ENCODE data around the gene TSPAN18. TPM values are rescaled to one million over a fixed set of nuclear protein-coding genes. Genes with fewer than 3 reads are reported as not detected.
A peak's percentile ranks its signal among the peaks of the same experiment; 100 is the strongest.

Gene TSPAN18
- total RNA-seq, 1 donor from 2014 or later, result 2.8 TPM

GRCh38 chr11:44936951-44937543, 210.3 kb downstream of the TSPAN18 start:
- ATAC-seq (ENCODE audit: low read depth) (peak; percentile 4), DNase-seq (no peak)
- Mint-ChIP-seq H3K9me3 (no peaks in the 10 kb centered on the region), H3K27me3 (no peaks in the 10 kb centered on the region), H3K27ac (no peak overlapping the region), H3K4me1 (peaks cover 32% of the 10 kb centered on the region), H3K36me3 (ENCODE audit: low read depth) (peaks cover 56% of the 10 kb centered on the region), H3K4me3 (no peak overlapping the region)
- ChIA-PET CTCF (interaction anchor here (0.6 to 24.5 kb wide), 29 partner anchors 9 to 651 kb away, joined by 3 to 1010 read pairs (median 5); partner anchors contain the start of gene TP53I11), POLR2A (interaction anchor here (0.9 to 3.1 kb wide), 6 partner anchors 10 to 166 kb away, joined by 3 to 72 read pairs (median 8); partner anchors contain the start of gene TP53I11)
- TF ChIP-seq CTCF (IDR thresholded peaks at IDR 0.05), result no peak
- intact Hi-C loops (cut with micrococcal nuclease), result loop anchor here (1.0 to 2.0 kb wide), 4 partner anchors 10 to 396 kb away; no protein-coding TSS in a partner anchor

GRCh38 chr11:44938066-44938691, 211.4 kb downstream of the TSPAN18 start:
- Mint-ChIP-seq H3K4me3 (no peak overlapping the region), H3K4me1 (peaks cover 44% of the 10 kb centered on the region), H3K9me3 (no peaks in the 10 kb centered on the region), H3K27ac (no peak overlapping the region), H3K27me3 (no peaks in the 10 kb centered on the region), H3K36me3 (ENCODE audit: low read depth) (peaks cover 51% of the 10 kb centered on the region)
- no peak for TF ChIP-seq CTCF (IDR thresholded peaks at IDR 0.05)
- ChIA-PET POLR2A (interaction anchor here (1.0 to 3.1 kb wide), 3 partner anchors 88 to 165 kb away, joined by 3 to 72 read pairs (median 5); no protein-coding TSS in a partner anchor), CTCF (interaction anchor here (2.5 to 24.5 kb wide), 4 partner anchors 9 to 166 kb away, joined by 25 to 1010 read pairs (median 52); no protein-coding TSS in a partner anchor)
- intact Hi-C loops (cut with micrococcal nuclease), result no loop called here
- ATAC-seq (ENCODE audit: low read depth), result no peak
- no peak for DNase-seq

- Mint-ChIP-seq H3K4me1 (peaks cover 60% of the 10 kb centered on the region), H3K27me3 (no peaks in the 10 kb centered on the region), H3K4me3 (no peak overlapping the region), H3K27ac (peak overlapping the region; percentile 24), H3K9me3 (no peaks in the 10 kb centered on the region), H3K36me3 (ENCODE audit: low read depth) (peaks cover 37% of the 10 kb centered on the region)
- ChIA-PET POLR2A (interaction anchor here (0.8 to 1.7 kb wide), 3 partner anchors 10 to 166 kb away, joined by 3 to 8 read pairs (median 3); no protein-coding TSS in a partner anchor), CTCF (interaction anchor here (1.0 to 24.5 kb wide), 5 partner anchors 9 to 165 kb away, joined by 3 to 1010 read pairs (median 4); no protein-coding TSS in a partner anchor)
- no peak for DNase-seq
- TF ChIP-seq CTCF (IDR thresholded peaks at IDR 0.05), result no peak
- intact Hi-C loops (cut with micrococcal nuclease), result loop anchor here (5.0 to 10.0 kb wide), 3 partner anchors 37 to 1765 kb away; partner anchors contain the start of genes ARHGAP1, SLC35C1 and ZNF408
- ATAC-seq (ENCODE audit: low read depth), result no peak
Measured at GRCh38 chr11:44939673-44940395, 213.1 kb downstream of the TSPAN18 start.

- CTCF ChIA-PET, result interaction anchor here (0.7 to 24.5 kb wide), 8 partner anchors 9 to 164 kb away, joined by 3 to 1010 read pairs (median 4); partner anchors contain the start of gene TP53I11
- POLR2A ChIA-PET, result interaction anchor here (0.8 to 1.7 kb wide), 4 partner anchors 10 to 165 kb away, joined by 3 to 8 read pairs (median 4); partner anchors contain the start of gene TP53I11
- no peak overlapping the region for H3K27ac Mint-ChIP-seq
- TF ChIP-seq CTCF (IDR thresholded peaks at IDR 0.05), result no peak
- H3K4me3 Mint-ChIP-seq, result no peak overlapping the region
- H3K9me3 Mint-ChIP-seq, result no peaks in the 10 kb centered on the region
- intact Hi-C loops (cut with micrococcal nuclease), result loop anchor here (5.0 to 10.0 kb wide), 3 partner anchors 37 to 1764 kb away; partner anchors contain the start of genes ARHGAP1, SLC35C1 and ZNF408
- H3K27me3 Mint-ChIP-seq, result no peaks in the 10 kb centered on the region
- peaks cover 32% of the 10 kb centered on the region for H3K36me3 Mint-ChIP-seq (ENCODE audit: low read depth)
- no peak for DNase-seq
- H3K4me1 Mint-ChIP-seq, result peaks cover 66% of the 10 kb centered on the region
- no peak for ATAC-seq (ENCODE audit: low read depth)
Measured at GRCh38 chr11:44940404-44940803, 213.6 kb downstream of the TSPAN18 start.
